ENCODE data around the gene MYO1H.
"Not testable (repeated sequence)": the region's sequence is repeated elsewhere in the genome, so short reads cannot be mapped to it uniquely, and the experiment has no call there.

The MYO1H gene, protein sequence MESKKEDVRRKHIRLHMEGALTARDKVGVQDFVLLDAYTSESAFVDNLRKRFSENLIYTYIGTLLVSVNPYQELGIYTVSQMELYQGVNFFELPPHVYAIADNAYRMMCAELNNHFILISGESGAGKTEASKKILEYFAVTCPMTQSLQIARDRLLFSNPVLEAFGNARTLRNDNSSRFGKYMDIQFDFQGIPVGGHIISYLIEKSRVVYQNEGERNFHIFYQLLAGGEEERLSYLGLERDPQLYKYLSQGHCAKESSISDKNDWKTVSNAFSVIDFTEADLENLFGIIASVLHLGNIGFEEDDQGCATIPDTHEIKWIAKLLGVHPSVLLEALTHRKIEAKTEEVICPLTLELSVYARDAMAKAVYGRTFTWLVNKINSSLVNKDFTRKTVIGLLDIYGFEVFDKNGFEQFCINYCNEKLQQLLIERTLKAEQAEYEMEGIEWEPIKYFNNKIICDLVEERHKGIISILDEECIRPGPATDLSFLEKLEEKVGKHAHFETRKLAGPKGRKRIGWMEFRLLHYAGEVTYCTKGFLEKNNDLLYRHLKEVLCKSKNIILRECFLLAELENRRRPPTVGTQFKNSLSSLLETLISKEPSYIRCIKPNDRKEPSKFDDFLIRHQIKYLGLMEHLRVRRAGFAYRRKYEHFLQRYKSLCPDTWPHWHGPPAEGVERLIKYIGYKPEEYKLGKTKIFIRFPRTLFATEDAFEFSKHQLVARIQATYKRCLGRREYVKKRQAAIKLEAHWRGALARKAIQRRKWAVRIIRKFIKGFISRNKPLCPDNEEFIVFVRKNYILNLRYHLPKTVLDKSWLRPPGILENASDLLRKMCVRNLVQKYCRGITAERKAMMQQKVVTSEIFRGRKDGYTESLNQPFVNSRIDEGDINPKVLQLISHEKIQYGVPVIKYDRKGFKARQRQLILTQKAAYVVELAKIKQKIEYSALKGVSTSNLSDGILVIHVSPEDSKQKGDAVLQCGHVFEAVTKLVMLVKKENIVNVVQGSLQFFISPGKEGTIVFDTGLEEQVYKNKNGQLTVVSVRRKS

DNA sequence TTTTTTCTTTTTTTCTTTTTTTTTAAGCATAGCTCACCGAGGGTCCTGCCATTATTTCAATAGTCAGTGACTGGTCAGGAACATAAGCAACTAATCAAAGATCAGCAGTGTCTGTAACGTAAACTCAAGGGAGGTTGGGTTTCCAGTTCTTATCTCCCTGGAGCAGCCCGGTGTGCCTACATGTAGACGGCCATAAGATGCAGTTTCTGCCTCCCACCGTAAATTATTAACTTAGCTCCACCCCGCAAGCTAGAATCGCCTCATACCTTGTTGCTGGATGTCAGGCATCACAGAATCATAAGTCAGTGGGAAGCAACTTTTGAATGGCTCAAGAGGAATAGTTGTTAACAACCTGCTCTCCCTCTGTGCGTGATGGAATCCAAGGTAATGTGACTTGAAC lies at the start of gene MYO1H:
Gene MYO1H (plus strand): TSS at position 312 of the 400 bp plus-strand sequence. CDS start 61 bp downstream, at position 373.
- DNase-seq = no peak

DNA sequence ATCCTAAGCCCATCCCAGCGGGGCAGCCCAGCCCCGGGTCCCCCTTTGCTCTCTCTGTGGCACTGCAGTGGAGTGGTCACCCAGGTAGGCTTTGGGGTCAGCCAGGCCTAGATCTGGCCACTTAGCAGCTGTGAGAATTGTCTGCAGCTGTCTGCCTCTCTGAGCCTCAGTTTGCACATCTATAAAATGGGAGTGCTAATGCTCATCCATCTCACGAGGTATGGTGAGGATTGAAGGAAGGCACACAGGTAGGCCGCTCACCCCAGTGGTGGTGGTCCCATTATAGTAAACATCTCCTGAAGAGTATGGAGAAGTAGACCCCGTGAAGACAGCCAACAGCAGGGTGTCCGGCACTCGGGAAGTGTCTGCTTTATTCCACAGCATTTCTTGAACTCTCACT lies 47.9 kb upstream of the MYO1H start:
- DNase-seq = no peak

DNA sequence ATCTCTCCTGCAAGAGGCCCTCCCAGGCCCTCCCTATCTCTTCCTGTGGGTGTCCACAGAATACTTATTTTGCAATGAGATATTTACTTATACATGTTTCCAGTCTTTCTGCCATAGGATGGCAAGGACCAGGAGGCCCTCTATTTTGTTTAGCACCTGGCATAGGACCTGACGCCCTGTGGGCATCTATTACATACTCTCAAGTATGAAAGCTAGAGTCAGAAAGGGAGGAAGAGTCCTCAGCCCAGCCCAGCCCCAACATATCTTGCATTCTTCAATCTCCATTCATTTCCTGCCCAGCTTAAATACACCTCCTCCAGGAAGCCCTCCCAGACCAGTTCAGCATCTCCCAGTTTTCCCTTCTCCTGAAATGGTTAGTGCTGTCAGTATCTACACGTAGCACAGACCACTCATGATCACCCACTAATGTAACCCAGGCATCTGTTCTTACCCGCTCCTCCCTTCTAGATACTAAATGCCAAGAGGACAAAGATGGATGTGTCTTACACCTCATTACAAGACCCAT lies 46.0 kb upstream of the MYO1H start:
- no peak for DNase-seq

DNA sequence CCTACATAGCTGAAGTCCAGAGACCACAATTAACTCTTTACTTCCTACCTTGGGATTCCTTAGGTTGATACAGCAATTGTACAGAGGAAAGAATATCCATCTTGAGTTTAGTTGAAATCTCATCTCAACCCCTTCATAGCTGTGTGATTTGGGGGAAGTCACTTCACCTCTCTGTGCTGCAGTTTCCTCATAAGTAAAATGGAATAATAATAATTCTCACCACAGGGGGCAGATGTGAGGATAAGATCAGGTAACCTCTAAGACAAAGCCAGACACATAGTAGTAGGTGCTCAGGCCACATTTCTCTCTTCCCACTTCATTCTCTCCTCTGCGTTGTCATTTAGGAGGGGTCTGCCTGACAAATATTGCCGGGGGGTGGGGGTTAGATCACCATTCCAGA lies 45.3 kb upstream of the MYO1H start:
- DNase-seq = peak; percentile 2

DNA sequence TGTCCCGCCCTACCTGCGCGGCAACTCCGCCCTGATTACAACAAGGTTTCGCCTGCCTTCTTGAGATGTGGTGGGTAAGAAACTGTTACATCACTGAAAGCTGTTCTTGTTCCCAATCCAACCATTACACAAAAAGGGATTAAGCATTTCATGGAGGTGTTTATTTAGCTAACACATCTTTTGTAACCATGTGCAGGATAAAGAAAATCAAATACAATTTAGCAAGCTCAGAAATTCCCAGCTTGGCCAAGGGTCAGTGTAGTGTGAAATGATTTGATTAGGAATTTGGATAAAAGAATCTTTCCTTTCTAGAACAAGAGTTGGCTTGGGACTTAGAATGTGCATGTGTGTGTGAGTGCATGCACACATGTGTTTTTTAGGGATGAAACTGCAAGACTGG lies 44.9 kb upstream of the MYO1H start:
- DNase-seq = no peak

DNA sequence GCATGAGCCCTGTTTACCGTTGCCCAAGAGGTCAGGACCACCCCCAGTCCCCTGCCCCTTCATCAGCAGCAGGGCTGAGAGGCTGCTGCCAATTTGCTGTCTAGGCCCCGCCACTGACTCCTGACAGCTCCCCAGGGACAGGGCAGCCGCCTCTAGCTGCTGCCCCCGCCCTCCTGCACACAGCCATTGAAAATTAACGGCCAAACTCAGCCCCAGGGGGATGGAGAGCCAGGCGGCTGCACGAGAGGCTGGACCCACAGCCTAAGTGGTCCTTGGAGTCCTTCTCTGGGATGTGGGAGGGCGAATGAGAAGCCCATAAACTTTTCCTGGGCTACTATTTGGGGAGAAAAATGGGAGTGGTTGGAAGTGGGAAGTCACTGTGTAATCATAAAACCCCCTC lies 43.2 kb upstream of the MYO1H start:
- DNase-seq = no peak

DNA sequence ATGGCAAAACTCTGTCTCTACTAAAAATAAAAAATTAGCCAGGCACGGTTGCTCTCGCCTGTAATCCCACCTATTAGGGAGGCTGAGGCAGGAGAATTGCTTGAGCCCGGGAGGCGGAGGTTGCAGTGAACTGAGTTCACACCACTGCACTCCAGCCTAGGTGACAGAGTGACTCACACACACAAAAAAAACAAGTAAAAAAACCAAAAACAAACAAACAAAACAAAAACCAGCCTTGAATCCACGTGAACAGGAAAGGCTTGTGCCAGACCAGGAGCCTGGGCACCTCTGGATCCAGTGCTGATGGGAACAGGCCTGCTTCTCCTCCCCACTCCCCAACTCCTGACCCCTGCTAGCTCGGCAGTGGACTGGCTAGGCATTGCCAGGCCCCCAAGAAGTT lies 42.2 kb upstream of the MYO1H start:
- DNase-seq = no peak

DNA sequence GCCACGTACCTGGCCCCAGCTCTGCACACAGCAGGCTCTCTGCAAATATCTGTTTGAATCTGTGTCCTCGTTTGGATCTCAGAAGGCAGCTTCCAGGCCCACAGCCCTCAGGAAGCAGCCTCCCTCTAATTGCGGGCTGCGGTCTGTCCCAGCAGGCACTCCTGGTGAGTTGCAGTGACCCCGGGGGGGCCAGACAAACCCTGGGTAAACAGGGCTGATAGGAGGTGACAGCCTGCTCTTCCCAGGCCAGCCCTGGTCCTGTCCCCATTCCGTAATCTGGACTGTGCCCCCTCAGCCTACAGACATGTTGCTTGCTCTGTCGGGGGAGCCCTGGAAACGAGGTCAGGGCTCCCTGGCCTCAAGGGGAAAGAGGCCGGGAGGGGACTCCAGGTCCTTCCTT lies 40.6 kb upstream of the MYO1H start:
- DNase-seq = no peak

DNA sequence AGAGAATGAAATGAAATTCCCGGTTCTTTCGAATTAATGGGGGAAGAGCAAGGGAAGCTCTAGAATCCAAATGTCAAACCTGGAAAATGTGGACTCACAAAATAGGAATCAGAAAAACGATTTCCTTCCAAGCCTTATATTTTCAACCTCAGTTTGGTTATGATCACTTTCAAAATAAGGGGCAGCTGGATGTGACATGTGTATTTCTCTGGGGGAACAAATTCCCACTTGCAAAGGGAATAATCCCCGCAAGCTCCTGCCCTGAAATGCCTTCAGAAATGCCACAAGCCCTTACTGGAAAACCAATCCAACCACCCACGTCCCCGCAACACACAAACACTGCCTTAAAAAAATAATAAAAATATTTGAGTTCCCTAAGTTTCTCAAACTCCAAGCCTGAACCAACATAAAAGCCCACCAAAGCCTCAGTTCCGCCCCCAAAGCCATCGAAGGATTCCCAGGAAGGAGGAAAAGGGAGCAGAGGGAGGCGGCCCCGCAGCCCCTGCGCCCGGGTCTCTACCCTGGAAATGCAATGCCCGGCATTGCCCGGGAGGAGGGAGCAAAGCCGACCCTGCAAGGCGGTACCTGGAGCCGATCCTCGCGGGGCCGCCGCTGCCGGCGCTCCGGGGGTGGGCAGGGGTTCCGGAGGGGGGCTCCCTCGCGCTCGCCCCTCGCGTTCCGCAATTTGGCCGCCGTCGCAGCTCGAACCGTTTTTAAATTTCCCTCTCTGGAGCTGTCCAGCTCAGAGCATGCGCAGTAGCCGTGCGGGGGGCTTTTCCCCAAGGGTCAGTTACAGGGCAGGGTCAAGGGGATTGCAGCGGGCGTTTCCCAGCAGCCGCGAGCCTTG lies 38.9 kb upstream of the MYO1H start, which contains the start of gene FOXN4:
Gene FOXN4 (minus strand): TSS at position 751 of the 847 bp plus-strand sequence. CDS start 963 bp downstream, outside the sequence.
- no peak for DNase-seq

DNA sequence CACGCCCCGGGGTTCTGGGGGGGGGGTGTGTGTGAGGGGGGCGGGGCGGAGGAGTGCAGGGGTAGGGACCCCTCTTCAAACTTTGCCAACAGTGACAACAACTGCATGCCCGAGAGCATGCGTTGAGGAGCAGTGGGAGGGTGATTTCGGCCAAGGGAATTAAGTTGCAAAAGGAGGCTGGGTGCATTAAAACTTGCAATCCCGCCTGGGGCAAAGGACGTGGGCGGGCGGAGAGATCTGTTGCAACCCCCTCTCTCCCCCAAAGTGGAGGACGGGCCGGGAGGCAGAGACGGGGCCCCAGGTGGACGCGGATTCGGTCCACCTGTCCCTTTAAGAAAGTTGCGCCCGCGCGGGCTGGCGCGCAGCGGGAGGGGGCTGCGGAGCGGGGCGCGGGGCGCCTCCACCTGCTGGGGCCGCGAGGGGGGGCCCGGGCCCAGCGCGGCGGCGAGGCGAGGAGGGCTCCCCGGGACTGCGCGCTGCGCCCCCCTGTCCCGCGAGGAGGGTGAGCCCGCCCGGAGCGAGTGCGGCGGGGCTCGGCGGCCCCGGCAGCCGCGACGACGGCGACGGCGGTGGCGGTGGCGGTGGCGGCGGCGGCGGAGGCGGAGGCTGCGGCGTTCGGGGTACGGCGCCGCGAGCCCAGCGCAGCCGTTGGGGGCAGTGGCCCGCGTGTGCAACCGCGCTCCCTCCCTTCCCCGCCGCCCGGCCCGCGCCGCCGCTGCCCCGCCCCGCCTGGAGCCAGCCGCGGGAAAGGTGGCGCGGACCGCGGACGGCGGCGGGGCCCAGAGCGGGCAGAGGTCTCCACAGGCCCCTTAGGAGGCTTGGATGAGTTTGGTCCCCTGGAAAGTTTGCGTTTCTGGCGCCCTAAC lies 38.1 kb upstream of the MYO1H start:
- no peak for DNase-seq

DNA sequence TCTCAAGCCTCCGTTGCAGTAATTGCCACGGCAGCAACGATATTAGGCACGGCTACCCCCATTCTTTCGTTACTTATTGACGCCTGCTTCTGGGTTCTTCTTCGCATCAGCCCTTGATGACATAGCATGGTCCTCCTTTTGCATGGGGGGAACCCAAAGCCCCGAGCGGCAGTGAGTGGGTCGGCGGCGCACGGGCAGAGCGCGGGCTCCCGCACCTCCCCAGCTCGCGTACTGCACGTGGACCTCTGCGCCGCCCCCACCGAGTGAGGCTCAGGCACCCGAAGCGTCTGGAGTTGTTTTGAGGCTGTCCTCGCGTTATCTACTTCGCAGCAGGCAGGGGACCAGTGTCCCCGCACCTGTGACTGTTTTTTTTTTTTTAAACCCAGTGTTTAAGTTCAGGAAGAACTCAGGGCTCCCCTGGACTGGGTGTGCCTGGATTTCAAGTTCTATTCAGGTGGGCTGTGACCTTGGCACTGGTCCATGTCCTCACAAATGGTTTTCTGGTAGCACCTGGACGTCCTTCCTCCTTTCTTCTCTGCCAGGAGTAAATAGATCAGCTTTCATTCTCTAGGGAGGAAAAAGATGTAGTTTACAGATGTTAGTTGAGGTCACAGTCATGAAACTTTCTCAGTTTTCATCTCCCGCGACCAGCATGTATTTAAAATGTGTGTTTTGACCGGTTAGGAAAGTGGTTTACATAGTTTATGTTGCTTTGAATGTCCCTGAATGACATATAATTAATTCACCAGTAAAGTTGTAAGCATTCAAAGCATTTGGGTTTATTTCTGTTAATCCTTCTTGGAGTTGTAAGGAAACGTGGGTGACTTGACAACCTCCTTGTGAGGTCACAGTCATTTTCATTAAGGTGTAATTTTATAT lies 37.2 kb upstream of the MYO1H start:
- DNase-seq = no peak

DNA sequence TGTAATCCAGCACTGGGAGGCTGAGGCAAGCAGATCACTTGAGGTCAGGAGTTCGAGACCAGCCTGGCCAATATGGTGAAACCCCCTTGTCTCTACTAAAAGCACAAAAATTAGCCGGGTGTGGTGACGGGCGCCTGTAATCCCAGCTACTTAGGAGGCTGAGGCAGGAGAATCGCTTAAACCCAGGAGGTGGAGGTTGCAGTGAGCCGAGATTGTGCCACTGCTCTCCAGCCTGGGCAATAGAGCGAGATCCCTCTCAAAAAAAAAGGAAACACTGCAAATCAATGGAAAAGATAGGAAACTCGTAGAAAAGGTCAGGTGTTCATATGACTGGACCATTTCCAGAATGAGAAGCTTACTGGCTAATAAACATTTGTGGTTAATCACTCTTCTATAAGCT lies 26.4 kb upstream of the MYO1H start:
- DNase-seq = not testable (repeated sequence)

DNA sequence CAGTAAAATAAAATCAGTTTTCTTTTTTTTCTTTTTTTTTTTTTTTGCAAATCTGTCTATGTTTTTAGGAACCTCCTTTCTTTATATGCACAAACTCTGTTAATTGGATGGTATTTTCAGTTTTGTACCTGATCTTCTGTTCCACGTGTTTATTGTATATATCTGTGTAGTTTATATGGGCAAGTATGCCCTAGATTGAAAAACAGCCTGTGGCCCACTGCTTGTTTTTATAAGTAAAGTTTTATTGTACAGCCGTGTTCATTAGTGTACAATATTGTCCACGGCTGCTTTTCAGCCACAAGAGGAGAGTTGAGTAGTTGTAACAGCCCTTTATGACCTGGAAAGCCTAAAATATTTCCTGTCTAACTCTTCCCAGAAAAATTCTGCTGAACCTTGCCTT lies 18.7 kb upstream of the MYO1H start:
- no peak for DNase-seq

DNA sequence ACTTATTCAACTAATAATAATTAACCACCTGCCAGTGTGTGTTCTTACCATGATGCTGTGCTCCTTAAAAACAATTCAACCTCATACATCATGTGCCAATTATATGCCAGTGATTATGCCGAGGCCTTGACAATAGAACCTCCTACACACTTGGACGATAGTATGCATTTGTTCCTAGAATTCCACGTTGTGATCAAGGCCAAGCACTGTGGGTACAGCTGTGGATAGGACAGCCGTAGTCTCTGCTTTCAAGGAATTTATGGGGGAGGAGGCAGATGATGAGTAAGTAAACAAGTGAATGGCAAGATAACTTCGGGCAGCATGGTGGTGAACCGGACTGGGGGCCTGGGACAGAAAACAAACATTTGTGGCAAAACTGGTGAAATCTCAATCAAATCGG lies 18.0 kb upstream of the MYO1H start:
- no peak for DNase-seq

DNA sequence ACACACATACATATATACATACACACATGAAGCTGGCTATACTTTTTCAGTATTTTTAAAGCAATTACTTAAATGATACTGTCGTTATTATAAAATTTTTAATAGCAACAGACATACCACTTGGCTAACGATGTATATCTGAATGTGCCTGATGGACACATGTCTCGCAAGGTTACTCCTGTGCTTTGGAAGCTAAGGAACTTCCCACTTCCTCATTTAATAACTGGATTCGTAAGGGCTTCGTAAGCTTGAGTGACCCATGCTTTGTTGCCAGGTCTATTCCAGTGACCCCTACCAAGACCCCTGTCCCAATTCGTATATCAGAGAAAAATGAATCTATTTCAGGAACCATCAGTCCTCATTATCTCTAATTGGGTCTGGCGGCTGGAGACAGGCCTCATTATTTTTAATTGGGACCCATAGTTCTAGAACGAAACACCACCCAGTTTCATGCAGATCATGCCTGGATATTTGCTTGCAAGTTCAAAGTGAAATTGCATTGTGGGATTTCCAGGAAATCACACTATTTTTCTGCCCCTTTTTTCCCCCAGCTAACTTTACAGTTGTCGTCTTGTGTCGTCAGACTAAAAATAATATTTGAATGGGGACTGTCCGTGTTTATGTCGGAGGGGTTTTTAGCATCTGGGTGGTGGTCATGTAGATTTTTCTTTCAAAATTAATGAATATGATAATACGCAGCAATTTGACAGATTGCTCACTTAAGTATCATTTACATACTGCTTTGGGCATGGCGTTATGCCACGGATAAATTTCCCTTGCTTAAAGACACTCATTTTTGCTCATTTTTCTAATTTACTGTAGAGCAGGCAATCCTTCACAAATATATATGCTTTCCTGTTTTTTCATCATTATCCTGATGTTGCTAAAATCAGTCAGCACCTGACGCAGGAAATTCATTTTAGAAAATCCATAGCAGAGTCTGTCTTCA lies 17.1 kb upstream of the MYO1H start:
- no peak for DNase-seq

DNA sequence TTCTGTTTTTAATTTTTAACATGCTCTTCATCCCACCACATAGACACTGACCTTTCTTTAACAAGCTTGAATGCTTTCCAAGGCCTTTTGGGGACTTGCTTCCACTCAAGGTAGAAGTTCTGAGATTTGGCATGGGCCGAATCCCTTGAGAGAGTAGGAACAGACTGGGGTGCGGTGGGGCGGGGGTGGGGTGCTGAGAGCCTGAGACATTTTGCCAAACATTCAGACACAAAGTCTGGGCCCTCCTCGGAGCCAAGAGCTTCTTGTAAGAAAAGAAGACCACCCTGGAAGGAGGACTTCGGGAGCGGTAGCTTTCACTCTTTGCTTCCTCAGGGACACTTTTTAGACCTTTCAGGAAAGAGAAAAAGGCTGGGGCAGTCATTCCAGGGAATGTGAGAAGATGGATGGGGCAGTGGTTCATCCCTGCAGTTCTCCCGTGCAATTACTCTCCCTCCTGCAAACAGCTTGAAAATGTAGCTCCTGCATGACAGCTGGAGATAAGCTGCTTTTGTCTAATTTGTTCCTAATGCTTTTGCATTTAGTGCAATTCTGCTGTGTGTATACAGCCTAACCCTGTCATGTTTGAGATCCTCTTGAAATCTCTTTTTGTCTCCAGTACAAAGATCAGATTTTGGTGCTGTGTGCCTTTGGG lies 16.3 kb upstream of the MYO1H start:
- DNase-seq = no peak

DNA sequence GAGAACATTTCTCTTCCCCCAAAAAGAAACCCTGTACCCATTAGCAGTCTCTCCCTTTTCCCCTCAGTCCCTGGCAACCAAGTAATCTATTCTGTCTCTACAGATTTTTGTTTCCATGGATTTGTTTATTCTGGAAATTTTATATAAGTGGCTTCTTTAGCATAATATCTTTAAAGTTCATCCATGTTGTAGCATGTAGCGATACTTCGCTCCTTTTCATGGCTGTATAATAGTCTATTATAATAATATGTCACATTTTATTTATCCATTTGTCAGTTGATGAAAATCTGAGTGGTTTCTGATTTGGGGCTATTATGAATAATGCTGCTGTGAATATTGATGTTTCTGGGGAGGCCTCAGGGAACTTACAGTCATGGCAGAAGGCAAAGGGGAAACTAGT lies 12.8 kb upstream of the MYO1H start:
- no peak for DNase-seq

DNA sequence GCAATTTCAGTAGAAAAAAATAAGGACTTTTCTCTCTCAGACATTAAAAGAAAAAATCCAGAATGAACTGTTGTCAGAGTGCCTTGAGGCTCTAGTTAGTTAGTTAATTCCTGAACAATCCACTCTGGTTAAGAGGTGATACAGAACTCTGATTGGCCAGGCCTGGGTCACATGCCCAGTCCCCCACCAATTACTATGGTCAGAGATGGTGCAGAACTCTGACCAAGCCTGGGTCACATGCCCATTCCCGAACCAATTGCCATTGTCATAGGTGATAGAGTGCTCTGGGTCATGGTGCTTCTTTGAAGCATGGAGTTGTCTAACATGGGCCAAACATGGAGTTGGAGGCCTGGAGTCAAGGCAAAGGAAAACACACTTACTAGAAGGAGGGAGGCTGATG lies 11.1 kb upstream of the MYO1H start:
- no peak for DNase-seq

DNA sequence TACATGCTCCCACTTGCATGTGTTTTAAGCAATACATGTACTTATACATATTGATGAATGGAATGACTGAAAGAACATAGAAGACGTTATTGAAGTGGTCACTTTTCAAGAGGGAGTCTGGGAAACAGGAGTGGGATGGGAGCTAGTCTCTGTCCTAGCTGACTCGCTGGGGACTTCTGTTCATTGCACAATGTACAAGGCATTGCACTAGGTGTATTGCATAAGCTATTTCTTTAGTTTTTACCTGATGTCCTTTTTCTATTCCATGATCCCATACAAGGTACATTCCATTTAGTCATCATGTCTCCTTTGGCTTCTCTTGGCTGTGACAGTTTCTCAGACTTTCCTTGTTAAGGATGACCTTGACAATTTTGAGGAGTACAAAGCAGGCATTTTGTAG lies 4.0 kb upstream of the MYO1H start:
- DNase-seq = peak; percentile 7
